Measurements from ENCODE around the gene FAM20B. TPM values are rescaled to one million over a fixed set of nuclear protein-coding genes. Genes with fewer than 3 reads are reported as not detected.

FAM20B gene
- total RNA-seq, 2 experiments from 2014 or later = 12.1 to 12.9 TPM

DNA sequence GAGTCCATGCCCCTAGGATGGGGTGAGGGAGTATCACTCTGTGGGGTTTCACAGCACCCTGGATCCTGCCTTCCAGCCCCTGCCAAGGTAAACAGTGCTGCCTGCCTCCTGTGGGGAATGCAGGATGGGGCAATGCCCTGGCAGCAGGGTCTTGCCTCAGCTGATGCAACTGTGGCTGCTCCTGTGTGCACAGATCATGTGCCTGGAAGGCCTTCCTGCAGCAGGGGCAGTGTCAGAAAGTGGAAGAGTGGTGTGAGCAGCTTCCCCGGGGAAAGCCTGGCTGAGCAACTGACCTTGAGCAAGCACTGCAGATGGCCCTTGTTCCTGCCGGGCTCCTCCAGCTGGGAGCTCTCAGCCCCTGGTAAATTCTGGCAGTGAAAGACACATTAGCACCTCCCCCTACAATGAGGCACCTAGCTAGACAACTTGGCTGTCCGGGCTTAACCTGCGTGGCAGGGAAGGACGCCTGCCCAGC is 66.0 kb downstream of the FAM20B start:
- TF ChIP-seq, protein P1, sequence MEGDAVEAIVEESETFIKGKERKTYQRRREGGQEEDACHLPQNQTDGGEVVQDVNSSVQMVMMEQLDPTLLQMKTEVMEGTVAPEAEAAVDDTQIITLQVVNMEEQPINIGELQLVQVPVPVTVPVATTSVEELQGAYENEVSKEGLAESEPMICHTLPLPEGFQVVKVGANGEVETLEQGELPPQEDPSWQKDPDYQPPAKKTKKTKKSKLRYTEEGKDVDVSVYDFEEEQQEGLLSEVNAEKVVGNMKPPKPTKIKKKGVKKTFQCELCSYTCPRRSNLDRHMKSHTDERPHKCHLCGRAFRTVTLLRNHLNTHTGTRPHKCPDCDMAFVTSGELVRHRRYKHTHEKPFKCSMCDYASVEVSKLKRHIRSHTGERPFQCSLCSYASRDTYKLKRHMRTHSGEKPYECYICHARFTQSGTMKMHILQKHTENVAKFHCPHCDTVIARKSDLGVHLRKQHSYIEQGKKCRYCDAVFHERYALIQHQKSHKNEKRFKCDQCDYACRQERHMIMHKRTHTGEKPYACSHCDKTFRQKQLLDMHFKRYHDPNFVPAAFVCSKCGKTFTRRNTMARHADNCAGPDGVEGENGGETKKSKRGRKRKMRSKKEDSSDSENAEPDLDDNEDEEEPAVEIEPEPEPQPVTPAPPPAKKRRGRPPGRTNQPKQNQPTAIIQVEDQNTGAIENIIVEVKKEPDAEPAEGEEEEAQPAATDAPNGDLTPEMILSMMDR (IDR thresholded peaks at IDR 0.05) = no peak
- no peaks in the 10 kb centered on the region for H3K4me1 ChIP-seq (ENCODE audit: insufficient read depth, low read length)
- no peaks in the 10 kb centered on the region for H3K9me3 ChIP-seq (ENCODE audit: control insufficient read depth in 1 of 2, insufficient read depth in 1 of 2, low read length in 2 of 2)
- peaks cover 73% of the 10 kb centered on the region for H3K36me3 Mint-ChIP-seq (ENCODE audit: low read depth)
- H3K4me3 Mint-ChIP-seq = no peak overlapping the region
- H3K27me3 ChIP-seq (ENCODE audit: control insufficient read depth in 1 of 2, insufficient read depth in 2 of 2, low read length in 2 of 2) = no peaks in the 10 kb centered on the region
- H3K27ac Mint-ChIP-seq = peak overlapping the region; percentile 37
- CTCF ChIA-PET = no interaction called here
- POLR2A ChIA-PET = interaction anchor here (1.3 kb wide), 1 partner anchor 9 kb away, joined by 3 read pairs; no protein-coding TSS in a partner anchor
- DNase-seq = no peak
- no peaks in the 10 kb centered on the region for H3K9me3 Mint-ChIP-seq
- H3K36me3 ChIP-seq (ENCODE audit: insufficient read depth, low read length) = peaks cover 51% of the 10 kb centered on the region
- no peak for ATAC-seq (ENCODE audit: poor library complexity)
- H3K4me1 Mint-ChIP-seq (ENCODE audit: low read depth) = no peaks in the 10 kb centered on the region
- no peaks in the 10 kb centered on the region for H3K27me3 Mint-ChIP-seq
- intact Hi-C loops (cut with DNase I, micrococcal nuclease) = no loop called here
- no peak overlapping the region for H3K27ac ChIP-seq (ENCODE audit: low read depth in 1 of 2, low read length in 2 of 2)
- H3K4me3 ChIP-seq (ENCODE audit: low read length) = no peak overlapping the region

DNA sequence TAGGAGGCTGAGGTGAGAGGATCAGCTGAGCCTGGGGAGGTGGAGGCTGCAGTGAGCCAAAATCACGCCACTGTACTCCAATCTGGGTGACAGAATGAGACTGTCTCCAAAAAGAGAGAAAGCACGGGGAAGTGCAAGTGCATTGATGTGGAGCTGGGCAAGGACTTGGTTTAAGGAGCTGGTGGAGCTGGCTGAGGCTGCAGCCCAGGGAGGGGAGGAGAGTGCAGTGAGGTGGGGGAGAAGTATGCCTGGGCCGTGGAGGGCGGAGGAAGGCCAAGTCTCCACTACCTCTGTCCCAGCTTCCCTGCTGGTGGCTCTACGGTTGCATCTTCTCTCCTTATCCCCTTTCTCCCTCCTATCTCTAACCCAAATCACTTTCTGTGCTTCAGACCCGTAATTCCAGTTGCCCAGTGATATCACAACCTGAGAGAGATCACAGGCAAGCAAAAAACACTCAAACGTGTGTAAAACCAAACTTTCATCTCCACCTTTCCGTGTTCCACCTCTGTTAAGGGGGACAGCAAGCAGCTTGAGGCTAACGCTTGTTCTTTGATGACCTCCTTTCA is 67.3 kb downstream of the FAM20B start:
- Histone ChIP-seq H3K4me1 (ENCODE audit: insufficient read depth, low read length) (no peaks in the 10 kb centered on the region), H3K27ac (ENCODE audit: low read depth in 1 of 2, low read length in 2 of 2) (no peak overlapping the region), H3K9me3 (ENCODE audit: control insufficient read depth in 1 of 2, insufficient read depth in 1 of 2, low read length in 2 of 2) (no peaks in the 10 kb centered on the region), H3K4me3 (ENCODE audit: low read length) (no peak overlapping the region), H3K27me3 (ENCODE audit: control insufficient read depth in 1 of 2, insufficient read depth in 2 of 2, low read length in 2 of 2) (no peaks in the 10 kb centered on the region), H3K36me3 (ENCODE audit: insufficient read depth, low read length) (peaks cover 53% of the 10 kb centered on the region)
- TF ChIP-seq, protein P1 (IDR thresholded peaks at IDR 0.05) = no peak
- Mint-ChIP-seq H3K27ac (peak overlapping the region; percentile 16), H3K4me3 (no peak overlapping the region), H3K4me1 (ENCODE audit: low read depth) (no peaks in the 10 kb centered on the region), H3K36me3 (ENCODE audit: low read depth) (peaks cover 78% of the 10 kb centered on the region), H3K9me3 (no peaks in the 10 kb centered on the region), H3K27me3 (no peaks in the 10 kb centered on the region)
- no peak for DNase-seq
- intact Hi-C loops (cut with DNase I, micrococcal nuclease) = no loop called here
- CTCF ChIA-PET = no interaction called here
- POLR2A ChIA-PET = no interaction called here
- ATAC-seq (ENCODE audit: poor library complexity) = no peak

DNA sequence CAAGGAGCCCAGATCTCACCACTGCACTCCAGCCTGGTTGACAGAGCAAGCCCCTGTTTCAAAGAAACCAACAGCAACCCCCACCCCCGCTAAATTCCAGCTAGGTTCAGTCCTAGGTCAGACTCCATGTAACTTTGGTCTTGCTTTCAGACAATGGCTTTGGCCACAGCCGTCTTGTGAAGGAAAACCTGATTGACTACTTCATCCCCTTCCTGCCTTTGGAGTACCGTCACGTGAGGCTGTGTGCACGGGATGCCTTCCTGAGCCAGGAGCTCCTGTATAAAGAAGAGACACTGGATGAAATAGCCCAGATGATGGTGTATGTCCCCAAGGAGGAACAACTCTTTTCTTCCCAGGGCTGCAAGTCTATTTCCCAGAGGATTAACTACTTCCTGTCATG is 69.1 kb downstream of the FAM20B start:
- Histone ChIP-seq H3K4me1 (ENCODE audit: insufficient read depth, low read length) (no peaks in the 10 kb centered on the region), H3K36me3 (ENCODE audit: insufficient read depth, low read length) (peaks cover 49% of the 10 kb centered on the region), H3K27ac (ENCODE audit: low read depth in 1 of 2, low read length in 2 of 2) (no peak overlapping the region), H3K4me3 (ENCODE audit: low read length) (no peak overlapping the region), H3K27me3 (ENCODE audit: control insufficient read depth in 1 of 2, insufficient read depth in 2 of 2, low read length in 2 of 2) (no peaks in the 10 kb centered on the region), H3K9me3 (ENCODE audit: control insufficient read depth in 1 of 2, insufficient read depth in 1 of 2, low read length in 2 of 2) (no peaks in the 10 kb centered on the region)
- peak overlapping the region; percentile 14 for H3K27ac Mint-ChIP-seq
- peaks cover 66% of the 10 kb centered on the region for H3K36me3 Mint-ChIP-seq (ENCODE audit: low read depth)
- intact Hi-C loops (cut with DNase I, micrococcal nuclease) = no loop called here
- no peak for ATAC-seq (ENCODE audit: poor library complexity)
- TF ChIP-seq, protein P1 (IDR thresholded peaks at IDR 0.05) = no peak
- no peak for DNase-seq
- ChIA-PET CTCF (no interaction called here), POLR2A (no interaction called here)
- no peaks in the 10 kb centered on the region for H3K27me3 Mint-ChIP-seq
- H3K4me3 Mint-ChIP-seq = no peak overlapping the region
- no peaks in the 10 kb centered on the region for H3K9me3 Mint-ChIP-seq
- H3K4me1 Mint-ChIP-seq (ENCODE audit: low read depth) = no peaks in the 10 kb centered on the region

All from CD4-positive, alpha-beta T cell (primary cell).